ENCODE measurements around the gene HLA-F. TPM values are rescaled to one million over a fixed set of nuclear protein-coding genes. Genes with fewer than 3 reads are reported as not detected.

The HLA-F gene
- total RNA-seq, 4 donors from 2014 or later: 90.4 to 500 (median 306) TPM

GRCh38 chr6:29736563-29736962, 13.3 kb downstream of the HLA-F start:
- WGBS, 2 donors (ENCODE audit: low coverage in 1 of 2): 62 to 66% methylated on average over 2 of the region's 2 CpGs
- in situ Hi-C loops (cut with MboI; ENCODE audit: low pct_ligation_motif_present in 1 of 4, low pct_unique_long_range_greater_than_20kb in 1 of 4, low sequenced_read_pairs in 3 of 4): loop anchor here in 3 of 4 donors (25.0 kb wide), 2 partner anchors 101 to 276 kb away; partner anchors contain the start of gene HLA-G (in 2 of the 3)
- Histone ChIP-seq H3K4me3 (no peak overlapping the region), H3K27me3 (no peaks in the 10 kb centered on the region), H3K27ac (no peak overlapping the region), H3K36me3 (no peaks in the 10 kb centered on the region), H3K9me3 (no peaks in the 10 kb centered on the region), H3K4me1 (no peaks in the 10 kb centered on the region)
- intact Hi-C loops (cut with DNase I; ENCODE audit: low total_unique reads): loop anchor here (10.0 kb wide), 1 partner anchor 832 kb away; no protein-coding TSS in a partner anchor
- no peak for DNase-seq
- TF ChIP-seq EP300 (IDR thresholded peaks at IDR 0.05; ENCODE audit: low read depth): no peak
- no peak for TF ChIP-seq POLR2A (IDR thresholded peaks at IDR 0.05)
- TF ChIP-seq POLR2AphosphoS5 (IDR thresholded peaks at IDR 0.05): no peak
- no peak for TF ChIP-seq CTCF (IDR thresholded peaks at IDR 0.05)

GRCh38 chr6:29737707-29738630, 14.7 kb downstream of the HLA-F start:
- Histone ChIP-seq H3K4me3 (no peak overlapping the region), H3K4me1 (no peaks in the 10 kb centered on the region), H3K27ac (no peak overlapping the region), H3K36me3 (no peaks in the 10 kb centered on the region), H3K27me3 (no peaks in the 10 kb centered on the region), H3K9me3 (no peaks in the 10 kb centered on the region)
- TF ChIP-seq POLR2AphosphoS5 (IDR thresholded peaks at IDR 0.05): no peak
- TF ChIP-seq EP300 (IDR thresholded peaks at IDR 0.05; ENCODE audit: low read depth): no peak
- peak; percentile 56 to 79 (median 66) for TF ChIP-seq CTCF (IDR thresholded peaks at IDR 0.05)
- no peak for TF ChIP-seq POLR2A (IDR thresholded peaks at IDR 0.05)
- 45 to 65% methylated on average over 2 to 9 of the region's 9 CpGs for WGBS, 2 donors (ENCODE audit: low coverage in 1 of 2)
- intact Hi-C loops (cut with DNase I; ENCODE audit: low total_unique reads) (loop anchor here (10.0 kb wide), 1 partner anchor 833 kb away; no protein-coding TSS in a partner anchor), in situ Hi-C loops (cut with MboI; ENCODE audit: low pct_ligation_motif_present in 1 of 4, low pct_unique_long_range_greater_than_20kb in 1 of 4, low sequenced_read_pairs in 3 of 4) (loop anchor here in 3 of 4 donors (25.0 kb wide), 2 partner anchors 99 to 274 kb away; partner anchors contain the start of gene HLA-G (in 2 of the 3))
- DNase-seq: peak; percentile 75

- intact Hi-C loops (cut with DNase I; ENCODE audit: low total_unique reads): loop anchor here (10.0 kb wide), 1 partner anchor 835 kb away; no protein-coding TSS in a partner anchor
- no peak for DNase-seq
Observed at GRCh38 chr6:29739136-29739881, 16.1 kb downstream of the HLA-F start.

GRCh38 chr6:29739882-29740261, 16.6 kb downstream of the HLA-F start:
- Histone ChIP-seq H3K27me3 (no peaks in the 10 kb centered on the region), H3K9me3 (no peaks in the 10 kb centered on the region), H3K36me3 (no peaks in the 10 kb centered on the region), H3K4me1 (no peaks in the 10 kb centered on the region), H3K4me3 (no peak overlapping the region), H3K27ac (no peak overlapping the region)
- intact Hi-C loops (cut with DNase I; ENCODE audit: low total_unique reads): loop anchor here (10.0 kb wide), 1 partner anchor 835 kb away; no protein-coding TSS in a partner anchor
- DNase-seq: no peak
- no peak for TF ChIP-seq POLR2A (IDR thresholded peaks at IDR 0.05)
- TF ChIP-seq POLR2AphosphoS5 (IDR thresholded peaks at IDR 0.05): no peak
- TF ChIP-seq EP300 (IDR thresholded peaks at IDR 0.05; ENCODE audit: low read depth): no peak
- TF ChIP-seq CTCF (IDR thresholded peaks at IDR 0.05): no peak
- 89 to 94% methylated on average over 1 of the region's 1 CpG for WGBS, 2 donors (ENCODE audit: low coverage in 1 of 2)
- in situ Hi-C loops (cut with MboI; ENCODE audit: low pct_ligation_motif_present in 1 of 4, low pct_unique_long_range_greater_than_20kb in 1 of 4, low sequenced_read_pairs in 3 of 4): loop anchor here in 3 of 4 donors (25.0 kb wide), 2 partner anchors 97 to 272 kb away; partner anchors contain the start of gene HLA-G (in 2 of the 3)

More at GRCh38 chr6:29739136-29739881, 16.1 kb downstream of the HLA-F start:
- H3K27me3 ChIP-seq: no peaks in the 10 kb centered on the region
- H3K4me1 ChIP-seq: no peaks in the 10 kb centered on the region
- H3K36me3 ChIP-seq: no peaks in the 10 kb centered on the region
- no peak overlapping the region for H3K27ac ChIP-seq
- no peak overlapping the region for H3K4me3 ChIP-seq
- TF ChIP-seq POLR2AphosphoS5 (IDR thresholded peaks at IDR 0.05): no peak
- no peak for TF ChIP-seq POLR2A (IDR thresholded peaks at IDR 0.05)
- in situ Hi-C loops (cut with MboI; ENCODE audit: low pct_ligation_motif_present in 1 of 4, low pct_unique_long_range_greater_than_20kb in 1 of 4, low sequenced_read_pairs in 3 of 4): loop anchor here in 3 of 4 donors (25.0 kb wide), 2 partner anchors 98 to 273 kb away; partner anchors contain the start of gene HLA-G (in 2 of the 3)
- WGBS, 2 donors (ENCODE audit: low coverage in 1 of 2): 62 to 70% methylated on average over 2 to 4 of the region's 4 CpGs
- H3K9me3 ChIP-seq: no peaks in the 10 kb centered on the region
